Measurements from ENCODE around the gene PCDHA13. TPM values are rescaled to one million over a fixed set of nuclear protein-coding genes. Genes with fewer than 3 reads are reported as not detected.

Gene PCDHA13
- total and polyA plus RNA-seq, 10 of the 15 experiments (the other 5 are each of a cell fraction or from before 2014, with no cell fraction given), result not detected

GRCh38 chr5:140926443-140927227, 44.7 kb downstream of the PCDHA13 start (continued):
- TF ChIP-seq USF1 (IDR thresholded peaks at IDR 0.05; ENCODE audit: borderline replicate concordance, extremely low read length, insufficient read depth, low read depth, low read length), result no peak
- no peak for TF ChIP-seq ZBTB4 (CRISPR knock-in tag; IDR thresholded peaks at IDR 0.05)
- no peak for TF ChIP-seq MEF2A (IDR thresholded peaks at IDR 0.05; ENCODE audit: insufficient read depth, low read depth, low read length)

GRCh38 chr5:140927228-140927573, 45.3 kb downstream of the PCDHA13 start:
- H4K20me1 ChIP-seq (ENCODE audit: control insufficient read depth, insufficient read depth), result no peaks in the 10 kb centered on the region
- no peak overlapping the region for H3K4me2 ChIP-seq (ENCODE audit: control insufficient read depth, insufficient read depth)
- no peak for FAIRE-seq
- H3K79me2 ChIP-seq (ENCODE audit: control insufficient read depth, insufficient read depth, low read length), result no peaks in the 10 kb centered on the region
- H3K27me3 ChIP-seq (replicated peaks in 1 of 2; ENCODE audit: control insufficient read depth in 2 of 2, insufficient read depth in 2 of 2, low read length in 1 of 2), result no peaks in the 10 kb centered on the region
- intact Hi-C loops (cut with micrococcal nuclease; ENCODE audit: unreplicated experiment), result no loop called here
- CTCF ChIA-PET, result no interaction called here
- no peak for ATAC-seq
- no peak overlapping the region for H3K4me3 ChIP-seq
- no peak for DNase-seq (ENCODE audit: low read depth, low spot score)
- H3K9me3 ChIP-seq (replicated peaks; ENCODE audit: control insufficient read depth, insufficient read depth, low read length), result peaks cover 3% of the 10 kb centered on the region; the same call in 2 of the 3 replicates
- in situ Hi-C loops (cut with MboI), result no loop called here
- no peak overlapping the region for H3K9ac ChIP-seq (ENCODE audit: control insufficient read depth, insufficient read depth, low read length)
- POLR2A ChIA-PET, result no interaction called here
- no peaks in the 10 kb centered on the region for H3K36me3 ChIP-seq (ENCODE audit: control insufficient read depth in 2 of 2, insufficient read depth in 2 of 2, low read length in 1 of 2)
- RAD21 ChIA-PET (ENCODE audit: unreplicated experiment), result no interaction called here
- 82% methylated on average over 22 of the region's 26 CpGs for WGBS (ENCODE audit: insufficient coverage, insufficient replicate concordance, low lambda C conversion rate, missing lambda C conversion rate)
- H3K4me1 ChIP-seq (ENCODE audit: control insufficient read depth, insufficient read depth, low read length), result no peaks in the 10 kb centered on the region
- H2AFZ ChIP-seq (ENCODE audit: control insufficient read depth, low read depth, low read length), result no peak overlapping the region
- SMC1A ChIA-PET (ENCODE audit: uncharacterized antibody, unreplicated experiment), result no interaction called here
- no peak overlapping the region for H3K27ac ChIP-seq (ENCODE audit: control insufficient read depth, insufficient read depth)
- BruUV-seq (replicated peaks), result no TSS peak
- no peak for TF ChIP-seq STAT1 (conservative IDR thresholded peaks at IDR 0.05)
- no peak for TF ChIP-seq CBFB (IDR thresholded peaks at IDR 0.05; ENCODE audit: low read depth)
- no peak for TF ChIP-seq PRDM15 (CRISPR knock-in tag; IDR thresholded peaks at IDR 0.05)
- TF ChIP-seq POLR2AphosphoS5 (IDR thresholded peaks at IDR 0.05; ENCODE audit: low read length), result no peak
- TF ChIP-seq TBL1XR1 (IDR thresholded peaks at IDR 0.05; ENCODE audit: low read depth, low read length), result no peak
- no peak for TF ChIP-seq ZBTB4 (CRISPR knock-in tag; IDR thresholded peaks at IDR 0.05)
